ENCODE data around the gene FXYD1.
"Not testable (repeated sequence)": the region's sequence is repeated elsewhere in the genome, so short reads cannot be mapped to it uniquely, and the experiment has no call there.

Gene FXYD1

DNA sequence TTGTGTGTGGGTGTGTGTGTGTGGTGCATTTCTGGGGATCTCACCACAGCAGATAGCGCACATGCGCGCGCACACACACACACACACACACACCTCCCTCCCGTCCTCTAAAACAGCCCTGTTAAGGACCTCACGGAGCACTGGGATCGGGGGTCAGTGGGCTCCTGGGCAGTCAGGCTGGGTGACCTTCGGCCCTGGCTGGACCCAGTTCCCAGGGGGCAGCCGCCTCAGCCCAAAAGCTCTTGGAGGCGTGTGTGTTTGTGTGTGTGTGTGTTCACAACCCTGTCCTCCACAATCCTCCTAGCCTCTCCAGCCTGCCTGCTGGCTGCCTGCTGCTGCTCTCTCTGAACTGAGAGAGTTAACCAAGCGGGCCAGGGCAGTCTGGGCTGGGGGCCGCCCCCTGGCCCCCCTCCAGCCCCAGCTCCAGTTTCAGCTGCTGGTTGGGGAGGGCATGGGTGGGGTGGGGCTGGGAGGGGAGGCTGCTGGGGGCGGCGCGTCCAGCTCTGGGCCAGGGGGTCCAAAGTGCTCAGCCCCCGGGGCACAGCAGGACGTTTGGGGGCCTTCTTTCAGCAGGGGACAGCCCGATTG, at the start of gene FXYD1:
Gene FXYD1 (plus strand): TSS at position 520 of the 588 bp plus-strand sequence. CDS start 1,256 bp downstream, outside the sequence.
- DNase-seq = no peak

DNA sequence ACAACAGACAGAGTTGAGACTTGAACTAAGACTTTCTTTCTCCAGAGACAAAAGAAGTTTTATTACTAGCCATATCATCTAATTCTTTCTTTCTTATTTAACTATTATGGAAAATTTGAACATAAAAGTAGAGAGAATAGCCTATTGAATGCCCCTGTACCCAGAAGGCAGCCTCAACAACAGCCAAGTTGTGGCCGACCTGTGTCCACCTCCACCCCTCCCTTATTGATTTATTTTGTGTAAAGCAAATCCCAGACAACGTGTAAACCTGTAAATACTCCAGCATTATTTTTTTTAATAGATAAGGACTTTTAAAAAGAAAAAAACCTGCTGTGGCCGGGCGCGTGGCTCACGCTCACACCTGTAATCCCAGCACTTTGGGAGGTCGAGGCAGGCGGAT, 49.1 kb upstream of the FXYD1 start:
- no peak for DNase-seq

GRCh38 chr19:35090160-35090505, 48.5 kb upstream of the FXYD1 start:
- no peak for DNase-seq

GRCh38 chr19:35090506-35091214, 48.0 kb upstream of the FXYD1 start:
- DNase-seq = peak; percentile 12

- no peak for DNase-seq
These were observed 45.2 kb upstream of the FXYD1 start for GRCh38 chr19:35093430-35093829.

DNA sequence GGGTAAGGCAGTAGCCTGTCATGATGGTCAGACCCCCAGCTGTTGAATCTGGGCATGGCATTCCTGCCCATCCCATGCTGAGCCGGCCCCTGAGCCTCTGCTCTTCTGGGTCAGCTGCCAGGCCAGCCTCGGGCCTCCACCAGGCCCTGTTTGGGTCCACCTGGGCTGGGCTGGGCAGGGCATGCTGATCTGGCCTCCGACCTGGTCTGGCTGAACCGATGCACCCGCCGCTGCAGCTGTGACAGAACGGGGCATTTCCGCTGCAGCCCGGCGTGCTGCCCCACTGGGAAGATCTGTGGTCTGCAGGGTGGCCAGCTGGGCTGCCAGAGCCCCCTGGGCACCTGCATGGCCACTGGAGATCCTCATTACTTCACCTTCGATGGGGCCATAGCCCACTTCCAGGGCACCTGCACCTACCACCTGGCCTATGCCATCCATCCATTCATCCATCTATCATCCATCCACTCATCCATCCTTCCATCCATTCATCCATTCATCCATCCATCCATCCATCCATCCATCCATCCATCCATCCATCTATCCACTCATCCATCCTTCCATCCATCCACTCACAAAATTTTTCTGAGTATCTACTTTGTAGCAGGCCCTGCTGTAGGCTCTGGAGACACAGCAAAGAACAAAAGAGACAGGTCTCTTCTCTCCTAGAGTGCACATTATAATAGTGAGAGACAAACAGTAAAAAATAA, 44.5 kb upstream of the FXYD1 start:
- DNase-seq = no peak

DNA sequence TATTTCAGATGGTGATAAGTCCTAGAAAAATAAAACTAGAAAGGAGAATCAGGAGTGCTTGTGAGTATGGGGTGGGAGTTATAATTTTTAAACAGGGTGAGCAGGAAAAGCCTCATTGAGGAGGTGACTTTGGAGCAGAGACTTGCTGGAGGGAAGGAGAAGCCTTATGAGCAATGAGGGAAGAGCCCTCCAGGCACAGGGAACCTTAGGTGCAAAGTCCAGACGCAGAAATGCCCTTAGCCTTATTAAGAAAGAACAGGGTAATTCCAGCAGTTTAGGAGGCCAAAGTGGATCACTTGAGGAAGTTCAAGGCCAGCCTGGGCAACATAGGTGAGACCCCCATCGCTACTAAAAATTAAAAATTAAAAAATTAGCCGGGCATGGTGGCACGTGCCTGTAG, 44.0 kb upstream of the FXYD1 start:
- DNase-seq = no peak

GRCh38 chr19:35095667-35096368, 42.8 kb upstream of the FXYD1 start:
- no peak for DNase-seq

DNA sequence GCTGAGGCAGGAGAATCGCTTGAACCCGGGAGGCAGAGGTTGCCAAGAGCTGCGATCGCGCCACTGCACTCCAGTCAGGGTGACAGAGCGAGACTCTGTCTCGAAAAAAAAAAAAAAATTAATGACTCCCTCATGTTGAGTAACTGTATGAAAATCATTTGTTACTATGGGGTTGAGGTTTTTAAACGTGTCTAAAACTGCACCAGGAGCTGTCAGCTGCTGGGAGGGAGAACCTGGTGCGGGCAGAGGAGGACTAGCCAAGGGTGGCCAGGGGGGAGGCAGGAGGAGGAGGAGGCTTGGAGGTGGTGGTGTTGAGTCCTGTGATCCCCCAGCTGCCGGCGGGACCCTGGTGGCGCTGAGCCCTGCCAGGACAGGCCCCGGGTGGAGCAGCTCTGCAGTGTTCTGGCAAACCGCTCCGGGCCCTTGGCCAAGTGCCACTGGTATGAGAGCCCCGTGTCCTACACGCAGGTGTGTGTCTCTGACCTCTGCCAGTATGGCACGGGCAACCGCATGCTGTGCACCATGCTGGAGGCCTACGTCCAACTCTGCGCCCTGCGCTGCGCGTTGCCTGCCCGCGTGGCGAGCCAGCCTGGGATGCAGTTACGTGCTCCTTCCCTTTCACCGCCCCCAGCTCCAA, 40.1 kb upstream of the FXYD1 start:
- no peak for DNase-seq

DNA sequence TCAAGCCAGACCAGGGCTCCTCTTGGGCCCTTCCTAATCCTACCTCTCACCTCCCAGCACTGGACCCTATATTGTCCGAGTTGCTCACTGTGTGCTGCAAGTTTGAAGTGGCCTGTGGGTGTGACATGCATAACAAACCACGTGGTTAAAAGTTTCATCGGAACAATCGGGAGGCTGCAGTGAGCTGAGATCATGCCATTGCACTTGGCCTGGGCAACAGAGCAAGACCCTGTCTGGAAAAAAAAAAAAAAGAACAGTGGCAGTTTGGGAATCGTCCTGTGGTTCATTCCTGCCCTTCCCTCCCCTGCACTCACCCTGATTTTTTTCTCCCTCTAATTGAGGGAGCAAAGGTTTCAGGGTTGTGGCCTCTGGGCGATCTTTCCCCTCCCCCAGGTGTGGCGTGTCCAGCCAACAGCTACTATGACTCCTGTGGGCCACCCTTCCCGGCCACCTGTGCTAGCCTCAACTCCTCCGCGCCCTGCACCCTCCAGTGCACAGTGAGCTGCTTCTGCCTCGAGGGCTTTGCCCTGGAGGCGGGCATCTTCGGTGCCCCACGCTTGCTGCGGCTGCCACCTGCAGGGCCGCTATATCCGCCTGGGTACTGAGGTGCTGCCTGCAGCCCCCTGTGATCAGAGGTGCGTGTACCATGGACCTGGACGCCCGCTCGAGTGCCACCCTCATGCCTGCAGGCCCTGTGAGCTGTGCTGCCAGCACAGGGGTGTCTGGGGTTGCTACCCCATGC, 39.3 kb upstream of the FXYD1 start:
- DNase-seq = no peak

DNA sequence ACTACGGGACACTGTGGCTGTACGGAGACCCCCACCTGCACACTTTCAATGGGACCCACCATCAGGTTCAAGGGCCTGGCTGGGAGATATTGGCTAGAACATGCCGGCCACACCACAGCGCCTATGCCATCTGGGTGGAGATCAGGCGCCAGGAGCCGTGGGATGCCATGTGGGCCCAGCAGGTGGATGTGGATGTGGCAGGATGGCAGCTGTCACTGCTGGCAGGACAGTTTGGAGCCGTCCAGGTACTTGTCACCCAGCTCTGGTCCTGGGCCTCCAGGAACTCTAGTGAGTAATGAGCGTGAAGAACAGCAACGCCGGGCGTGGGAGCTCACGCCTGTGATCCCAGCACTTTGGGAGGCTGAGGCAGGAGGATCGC, 38.7 kb upstream of the FXYD1 start:
- no peak for DNase-seq

- DNase-seq = no peak
These were observed 37.8 kb upstream of the FXYD1 start for GRCh38 chr19:35100588-35101533.

GRCh38 chr19:35101949-35102348, 36.7 kb upstream of the FXYD1 start:
- not testable (repeated sequence) for DNase-seq

- DNase-seq = not testable (repeated sequence)
These were observed 35.0 kb upstream of the FXYD1 start for GRCh38 chr19:35103614-35104013.

DNA sequence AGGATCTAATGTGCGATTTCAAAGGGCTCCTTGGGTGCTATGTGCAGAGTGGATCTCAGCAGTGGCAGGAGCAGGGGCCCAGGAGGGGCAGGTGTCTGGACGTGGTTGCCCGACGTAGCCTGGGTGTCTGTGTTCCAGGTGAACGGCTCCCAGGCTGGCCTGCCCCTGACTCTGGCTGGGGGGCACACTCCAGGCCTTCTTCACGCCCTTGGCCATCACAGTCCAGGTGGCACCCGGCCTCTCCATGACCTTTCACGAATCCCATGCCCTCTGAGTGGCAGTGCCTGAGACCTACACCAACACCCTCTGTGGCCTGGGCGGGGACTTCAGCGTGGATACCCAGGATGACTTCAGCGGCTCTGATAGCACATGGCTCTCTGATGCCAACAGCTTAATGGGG, 34.3 kb upstream of the FXYD1 start:
- DNase-seq = no peak

GRCh38 chr19:35105047-35105410, 33.6 kb upstream of the FXYD1 start:
- DNase-seq = no peak

DNA sequence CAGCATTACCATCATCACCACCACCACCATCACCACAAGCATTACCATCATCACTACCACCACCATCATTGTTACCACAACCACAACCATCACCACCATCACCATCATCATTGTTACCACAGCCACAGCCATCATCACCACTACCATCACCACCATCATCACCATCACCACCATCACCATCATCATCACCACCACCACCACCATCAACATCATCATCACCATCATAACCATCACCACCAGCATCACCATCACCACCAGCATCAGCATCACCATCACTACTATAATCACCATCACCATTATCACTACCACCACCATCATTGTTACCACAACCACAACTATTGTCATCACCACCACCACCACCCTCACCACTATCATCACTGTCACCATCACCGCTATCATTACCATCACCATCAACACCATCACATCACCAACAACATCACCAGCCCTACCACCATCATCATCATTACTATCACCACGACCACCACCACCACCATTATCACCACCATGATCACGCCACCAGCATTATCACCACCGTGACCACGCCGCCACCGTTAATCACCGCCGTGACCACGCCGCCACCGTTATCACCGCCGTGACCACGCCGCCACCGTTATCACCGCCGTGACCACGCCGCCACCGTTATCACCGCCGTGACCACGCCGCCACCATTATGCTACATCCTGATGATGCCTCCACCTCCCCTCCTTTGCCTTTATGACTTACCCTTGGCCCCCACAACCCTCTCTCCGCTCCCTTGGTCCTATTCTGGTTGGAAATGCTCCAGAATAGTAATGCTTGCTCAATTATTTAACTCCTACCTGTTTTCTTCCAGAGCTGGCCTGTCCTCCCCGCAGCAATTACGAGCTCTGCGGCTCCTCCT, 33.0 kb upstream of the FXYD1 start:
- DNase-seq = no peak

GRCh38 chr19:35106291-35106583, 32.4 kb upstream of the FXYD1 start:
- no peak for DNase-seq

DNA sequence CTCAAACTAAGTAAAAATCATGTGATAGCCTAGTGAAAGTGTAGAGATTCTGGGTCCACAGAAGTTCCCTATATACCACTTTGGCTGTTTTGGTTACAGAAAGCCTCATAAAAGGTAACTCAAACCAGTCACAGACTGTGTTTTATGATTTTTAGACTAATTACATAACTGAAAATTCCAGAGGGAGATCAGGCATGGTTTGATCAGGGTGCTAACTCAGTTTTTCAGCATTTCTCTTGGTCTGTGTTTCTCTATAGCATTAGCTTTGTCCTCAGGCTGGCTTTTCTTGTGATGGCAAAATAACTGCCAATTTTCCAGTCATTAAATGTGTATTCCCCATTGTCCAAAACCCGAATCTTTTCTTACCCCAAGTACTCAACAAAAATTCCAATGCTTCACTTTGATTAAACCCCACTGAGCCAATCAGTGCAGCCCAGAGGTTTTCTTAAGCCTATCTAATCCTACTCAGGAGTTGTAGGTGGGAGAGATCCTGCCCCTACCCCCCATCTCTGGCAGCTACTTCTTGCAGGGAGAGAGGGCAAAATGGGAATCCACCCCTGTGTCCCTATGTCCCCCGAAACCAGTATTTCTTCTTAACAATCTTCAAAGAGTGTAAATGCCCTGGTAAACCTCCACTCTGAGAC, 31.6 kb upstream of the FXYD1 start:
- no peak for DNase-seq

DNA sequence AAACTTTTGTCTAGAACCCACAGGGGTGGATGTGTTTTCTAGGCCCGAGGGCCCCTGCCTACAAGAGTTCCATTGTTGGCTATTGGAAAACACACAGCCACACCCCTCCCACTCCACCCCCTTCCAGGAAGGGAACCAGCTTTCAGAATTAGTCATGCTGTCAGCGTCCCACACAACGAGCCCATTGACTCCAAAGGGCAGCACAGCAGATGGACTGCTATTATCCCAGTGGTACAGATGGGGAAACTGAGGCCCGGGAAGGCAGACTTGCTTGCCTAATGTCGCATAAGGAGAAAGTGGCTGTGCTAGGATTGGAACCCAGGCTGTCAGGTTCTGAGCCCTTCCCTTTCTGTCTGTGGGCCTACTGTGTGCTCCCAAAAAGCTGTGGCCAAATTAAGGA, 31.1 kb upstream of the FXYD1 start:
- DNase-seq = no peak
